WTC11 (cell line): Measurements from ENCODE around the gene CERS3. TPM values are rescaled to one million over a fixed set of nuclear protein-coding genes. Genes with fewer than 3 reads are reported as not detected.

Experiments used
- ATAC-seq: fragments of 200-7000 bp; cut with Tn5 transposase; 2 replicates; pipeline ENCODE4 v1.10.0; 2021; ENCODE audit warnings: mild to moderate bottlenecking, moderate library complexity
- CTCF ChIA-PET: fragments of 300-600 bp; sonication (Branson Sonifier 250); formaldehyde crosslinking; loops from one replicate; lab custom pipeline; 2021; ENCODE audit warnings: antibody characterized with exemption; lab: Charles Lee
- POLR2A ChIA-PET: fragments of 350-600 bp; sonication (Branson Sonifier 250); formaldehyde crosslinking; loops from one replicate; lab custom pipeline; 2021; ENCODE audit warnings: antibody characterized with exemption; lab: Charles Lee
- DNase-seq: peaks from one replicate; pipeline ENCODE4 v3.0.0; 2021; ENCODE audit warnings: low spot score
- H3K27ac Mint-ChIP-seq: 2 replicates; pipeline ENCODE4 v1.8.0; 2021; ENCODE audit warnings: mixed read lengths
- H3K27me3 Mint-ChIP-seq: 2 replicates; pipeline ENCODE4 v1.8.0; 2021; ENCODE audit warnings: low read depth, mild to moderate bottlenecking, moderate library complexity, mixed read lengths
- H3K36me3 Mint-ChIP-seq: 2 replicates; pipeline ENCODE4 v1.8.0; 2021; ENCODE audit warnings: mixed read lengths
- H3K4me1 Mint-ChIP-seq: 2 replicates; pipeline ENCODE4 v1.8.0; 2022; ENCODE audit warnings: mixed read lengths
- H3K4me3 Mint-ChIP-seq: 2 replicates; pipeline ENCODE4 v1.8.0; 2021; ENCODE audit warnings: mild to moderate bottlenecking, moderate library complexity, mixed read lengths
- H3K9me3 Mint-ChIP-seq: 2 replicates; pipeline ENCODE4 v1.8.0; 2021; ENCODE audit warnings: mixed read lengths
- ATF1 ChIP-seq: sonication (generic); formaldehyde crosslinking; IDR thresholded peaks from 2 replicates; pipeline ENCODE4 v1.8.1; 2023; ENCODE audit warnings: mild to moderate bottlenecking, moderate library complexity, missing genetic modification reagents
- ELF4 ChIP-seq: sonication (generic); formaldehyde crosslinking; IDR thresholded peaks from 2 replicates; pipeline ENCODE4 v1.8.1; 2022; ENCODE audit warnings: low read depth, mild to moderate bottlenecking, moderate library complexity, missing genetic modification reagents
- ESRRA ChIP-seq: sonication (generic); formaldehyde crosslinking; IDR thresholded peaks from 2 replicates; pipeline ENCODE4 v1.8.1; 2022; ENCODE audit warnings: mild to moderate bottlenecking, missing genetic modification reagents, borderline replicate concordance
- ETV6 ChIP-seq: sonication (generic); formaldehyde crosslinking; IDR thresholded peaks from 2 replicates; pipeline ENCODE4 v1.8.1; 2022; ENCODE audit warnings: mild to moderate bottlenecking, missing genetic modification reagents
- HMGA2 ChIP-seq: fragments of 250-450 bp; sonication (Bioruptor Pico); IDR thresholded peaks from 2 replicates; pipeline ENCODE4 v1.4.0; 2021; ENCODE audit warnings: mild to moderate bottlenecking, moderate library complexity
- NFE2L1 ChIP-seq: sonication (generic); formaldehyde crosslinking; IDR thresholded peaks from 2 replicates; pipeline ENCODE4 v1.8.1; 2023; ENCODE audit warnings: missing genetic modification reagents
- NR3C1 ChIP-seq: sonication (generic); formaldehyde crosslinking; conservative IDR thresholded peaks from 2 replicates; pipeline ENCODE4 v1.8.1; 2023; ENCODE audit warnings: low read depth, mild to moderate bottlenecking, missing genetic modification reagents
- TP53 ChIP-seq: sonication (generic); formaldehyde crosslinking; IDR thresholded peaks from 2 replicates; pipeline ENCODE4 v1.8.1; 2023; ENCODE audit warnings: mild to moderate bottlenecking, missing genetic modification reagents
- ZNF121 ChIP-seq: sonication (generic); formaldehyde crosslinking; IDR thresholded peaks from 2 replicates; pipeline ENCODE4 v1.8.0; 2023; ENCODE audit warnings: missing genetic modification reagents
- ZNF416 ChIP-seq: fragments of 250-450 bp; sonication (Bioruptor Pico); IDR thresholded peaks from 2 replicates; pipeline ENCODE4 v1.9.0; 2021; ENCODE audit warnings: mild to moderate bottlenecking, inconsistent platforms
- ZNF671 ChIP-seq: fragments of 250-450 bp; sonication (Bioruptor Pico); IDR thresholded peaks from 2 replicates; pipeline ENCODE4 v1.8.0; 2021; ENCODE audit warnings: mild to moderate bottlenecking
- total RNA-seq: library from RNA; stranded (reverse); gene quantifications from 3 replicates; pipeline ENCODE4 v1.2.3, GENCODE V29; 2021
- TF ChIP-seq, protein P1 (sequence below): sonication (generic); formaldehyde crosslinking; IDR thresholded peaks from 2 replicates; pipeline ENCODE4 v1.8.1; 2023; ENCODE audit warnings: mild to moderate bottlenecking, missing genetic modification reagents, moderate library complexity
- TF ChIP-seq, protein P2 (sequence below): sonication (generic); formaldehyde crosslinking; IDR thresholded peaks from 2 replicates; pipeline ENCODE4 v1.8.0; 2023; ENCODE audit warnings: mild to moderate bottlenecking, missing genetic modification reagents
- TF ChIP-seq, protein P3 (sequence below): fragments of 250-450 bp; sonication (Bioruptor Pico); IDR thresholded peaks from 2 replicates; pipeline ENCODE4 v1.9.0; 2021; ENCODE audit warnings: mild to moderate bottlenecking, borderline replicate concordance
- TF ChIP-seq, protein P4 (sequence below): sonication (generic); formaldehyde crosslinking; IDR thresholded peaks from 2 replicates; pipeline ENCODE4 v1.8.0; 2023; ENCODE audit warnings: missing genetic modification reagents
- TF ChIP-seq, protein P5 (sequence below): sonication (generic); formaldehyde crosslinking; IDR thresholded peaks from 2 replicates; pipeline ENCODE4 v1.8.1; 2023; ENCODE audit warnings: mild to moderate bottlenecking, missing genetic modification reagents
- TF ChIP-seq, protein P6 (sequence below): sonication (generic); formaldehyde crosslinking; IDR thresholded peaks from 2 replicates; pipeline ENCODE4 v1.8.1; 2022; ENCODE audit warnings: mild to moderate bottlenecking, moderate library complexity, missing genetic modification reagents
- TF ChIP-seq, protein P7 (sequence below): fragments of 250-450 bp; sonication (Bioruptor Pico); IDR thresholded peaks from 2 replicates; pipeline ENCODE4 v1.9.0; 2021; ENCODE audit warnings: mild to moderate bottlenecking
- TF ChIP-seq, protein P8 (sequence below): sonication (generic); formaldehyde crosslinking; IDR thresholded peaks from 2 replicates; pipeline ENCODE4 v1.8.1; 2023; ENCODE audit warnings: mild to moderate bottlenecking, missing genetic modification reagents, moderate library complexity
- TF ChIP-seq, protein P9 (sequence below): fragments of 250-450 bp; sonication (Bioruptor Pico); conservative IDR thresholded peaks from 2 replicates; pipeline ENCODE4 v1.9.0; 2021; ENCODE audit warnings: mild to moderate bottlenecking

Gene CERS3
- total RNA-seq, 1 experiment from 2014 or later: 0.74 TPM

DNA sequence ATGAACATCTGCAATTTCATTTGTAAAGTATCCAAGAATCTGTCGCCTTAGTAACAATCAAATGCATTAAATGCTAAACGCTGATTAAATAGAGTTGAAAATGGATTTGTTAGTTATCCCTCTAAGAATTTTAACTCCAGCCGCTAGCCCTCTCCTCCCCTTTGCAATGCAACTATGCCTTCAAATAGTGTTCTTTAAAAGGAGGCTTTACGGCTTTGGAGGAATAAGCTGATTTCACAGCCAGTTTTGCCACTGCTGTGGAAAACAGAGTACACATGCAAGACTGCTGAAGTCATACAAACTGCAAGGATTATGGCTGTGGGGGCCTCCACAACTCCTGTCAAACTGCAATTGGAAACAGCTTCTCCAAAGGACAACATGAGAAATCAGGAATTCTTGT is 89.2 kb downstream of the CERS3 start:
- peaks cover 31% of the 10 kb centered on the region for H3K36me3 Mint-ChIP-seq
- no peak overlapping the region for H3K4me3 Mint-ChIP-seq
- ATAC-seq (no peak), DNase-seq (no peak)
- peaks cover 8% of the 10 kb centered on the region for H3K27me3 Mint-ChIP-seq
- peaks cover 59% of the 10 kb centered on the region for H3K9me3 Mint-ChIP-seq
- ChIA-PET CTCF (no interaction called here), POLR2A (no interaction called here)
- no peak for TF ChIP-seq HMGA2 (CRISPR knock-in tag)
- TF ChIP-seq, protein P1, sequence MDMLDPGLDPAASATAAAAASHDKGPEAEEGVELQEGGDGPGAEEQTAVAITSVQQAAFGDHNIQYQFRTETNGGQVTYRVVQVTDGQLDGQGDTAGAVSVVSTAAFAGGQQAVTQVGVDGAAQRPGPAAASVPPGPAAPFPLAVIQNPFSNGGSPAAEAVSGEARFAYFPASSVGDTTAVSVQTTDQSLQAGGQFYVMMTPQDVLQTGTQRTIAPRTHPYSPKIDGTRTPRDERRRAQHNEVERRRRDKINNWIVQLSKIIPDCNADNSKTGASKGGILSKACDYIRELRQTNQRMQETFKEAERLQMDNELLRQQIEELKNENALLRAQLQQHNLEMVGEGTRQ (CRISPR knock-in tag): no peak
- TF ChIP-seq, protein P2, sequence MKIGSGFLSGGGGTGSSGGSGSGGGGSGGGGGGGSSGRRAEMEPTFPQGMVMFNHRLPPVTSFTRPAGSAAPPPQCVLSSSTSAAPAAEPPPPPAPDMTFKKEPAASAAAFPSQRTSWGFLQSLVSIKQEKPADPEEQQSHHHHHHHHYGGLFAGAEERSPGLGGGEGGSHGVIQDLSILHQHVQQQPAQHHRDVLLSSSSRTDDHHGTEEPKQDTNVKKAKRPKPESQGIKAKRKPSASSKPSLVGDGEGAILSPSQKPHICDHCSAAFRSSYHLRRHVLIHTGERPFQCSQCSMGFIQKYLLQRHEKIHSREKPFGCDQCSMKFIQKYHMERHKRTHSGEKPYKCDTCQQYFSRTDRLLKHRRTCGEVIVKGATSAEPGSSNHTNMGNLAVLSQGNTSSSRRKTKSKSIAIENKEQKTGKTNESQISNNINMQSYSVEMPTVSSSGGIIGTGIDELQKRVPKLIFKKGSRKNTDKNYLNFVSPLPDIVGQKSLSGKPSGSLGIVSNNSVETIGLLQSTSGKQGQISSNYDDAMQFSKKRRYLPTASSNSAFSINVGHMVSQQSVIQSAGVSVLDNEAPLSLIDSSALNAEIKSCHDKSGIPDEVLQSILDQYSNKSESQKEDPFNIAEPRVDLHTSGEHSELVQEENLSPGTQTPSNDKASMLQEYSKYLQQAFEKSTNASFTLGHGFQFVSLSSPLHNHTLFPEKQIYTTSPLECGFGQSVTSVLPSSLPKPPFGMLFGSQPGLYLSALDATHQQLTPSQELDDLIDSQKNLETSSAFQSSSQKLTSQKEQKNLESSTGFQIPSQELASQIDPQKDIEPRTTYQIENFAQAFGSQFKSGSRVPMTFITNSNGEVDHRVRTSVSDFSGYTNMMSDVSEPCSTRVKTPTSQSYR (CRISPR knock-in tag): no peak
- TF ChIP-seq, protein P3, sequence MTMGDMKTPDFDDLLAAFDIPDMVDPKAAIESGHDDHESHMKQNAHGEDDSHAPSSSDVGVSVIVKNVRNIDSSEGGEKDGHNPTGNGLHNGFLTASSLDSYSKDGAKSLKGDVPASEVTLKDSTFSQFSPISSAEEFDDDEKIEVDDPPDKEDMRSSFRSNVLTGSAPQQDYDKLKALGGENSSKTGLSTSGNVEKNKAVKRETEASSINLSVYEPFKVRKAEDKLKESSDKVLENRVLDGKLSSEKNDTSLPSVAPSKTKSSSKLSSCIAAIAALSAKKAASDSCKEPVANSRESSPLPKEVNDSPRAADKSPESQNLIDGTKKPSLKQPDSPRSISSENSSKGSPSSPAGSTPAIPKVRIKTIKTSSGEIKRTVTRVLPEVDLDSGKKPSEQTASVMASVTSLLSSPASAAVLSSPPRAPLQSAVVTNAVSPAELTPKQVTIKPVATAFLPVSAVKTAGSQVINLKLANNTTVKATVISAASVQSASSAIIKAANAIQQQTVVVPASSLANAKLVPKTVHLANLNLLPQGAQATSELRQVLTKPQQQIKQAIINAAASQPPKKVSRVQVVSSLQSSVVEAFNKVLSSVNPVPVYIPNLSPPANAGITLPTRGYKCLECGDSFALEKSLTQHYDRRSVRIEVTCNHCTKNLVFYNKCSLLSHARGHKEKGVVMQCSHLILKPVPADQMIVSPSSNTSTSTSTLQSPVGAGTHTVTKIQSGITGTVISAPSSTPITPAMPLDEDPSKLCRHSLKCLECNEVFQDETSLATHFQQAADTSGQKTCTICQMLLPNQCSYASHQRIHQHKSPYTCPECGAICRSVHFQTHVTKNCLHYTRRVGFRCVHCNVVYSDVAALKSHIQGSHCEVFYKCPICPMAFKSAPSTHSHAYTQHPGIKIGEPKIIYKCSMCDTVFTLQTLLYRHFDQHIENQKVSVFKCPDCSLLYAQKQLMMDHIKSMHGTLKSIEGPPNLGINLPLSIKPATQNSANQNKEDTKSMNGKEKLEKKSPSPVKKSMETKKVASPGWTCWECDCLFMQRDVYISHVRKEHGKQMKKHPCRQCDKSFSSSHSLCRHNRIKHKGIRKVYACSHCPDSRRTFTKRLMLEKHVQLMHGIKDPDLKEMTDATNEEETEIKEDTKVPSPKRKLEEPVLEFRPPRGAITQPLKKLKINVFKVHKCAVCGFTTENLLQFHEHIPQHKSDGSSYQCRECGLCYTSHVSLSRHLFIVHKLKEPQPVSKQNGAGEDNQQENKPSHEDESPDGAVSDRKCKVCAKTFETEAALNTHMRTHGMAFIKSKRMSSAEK: no peak
- TF ChIP-seq ESRRA: no peak
- no peak for TF ChIP-seq NFE2L1 (CRISPR knock-in tag)
- no peak for TF ChIP-seq ZNF121 (CRISPR knock-in tag)
- TF ChIP-seq ZNF416 (CRISPR knock-in tag): no peak
- no peak for TF ChIP-seq TP53 (CRISPR knock-in tag)
- no peak for TF ChIP-seq ZNF671 (CRISPR knock-in tag)
- TF ChIP-seq, protein P4, sequence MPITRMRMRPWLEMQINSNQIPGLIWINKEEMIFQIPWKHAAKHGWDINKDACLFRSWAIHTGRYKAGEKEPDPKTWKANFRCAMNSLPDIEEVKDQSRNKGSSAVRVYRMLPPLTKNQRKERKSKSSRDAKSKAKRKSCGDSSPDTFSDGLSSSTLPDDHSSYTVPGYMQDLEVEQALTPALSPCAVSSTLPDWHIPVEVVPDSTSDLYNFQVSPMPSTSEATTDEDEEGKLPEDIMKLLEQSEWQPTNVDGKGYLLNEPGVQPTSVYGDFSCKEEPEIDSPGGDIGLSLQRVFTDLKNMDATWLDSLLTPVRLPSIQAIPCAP: no peak
- TF ChIP-seq, protein P5, sequence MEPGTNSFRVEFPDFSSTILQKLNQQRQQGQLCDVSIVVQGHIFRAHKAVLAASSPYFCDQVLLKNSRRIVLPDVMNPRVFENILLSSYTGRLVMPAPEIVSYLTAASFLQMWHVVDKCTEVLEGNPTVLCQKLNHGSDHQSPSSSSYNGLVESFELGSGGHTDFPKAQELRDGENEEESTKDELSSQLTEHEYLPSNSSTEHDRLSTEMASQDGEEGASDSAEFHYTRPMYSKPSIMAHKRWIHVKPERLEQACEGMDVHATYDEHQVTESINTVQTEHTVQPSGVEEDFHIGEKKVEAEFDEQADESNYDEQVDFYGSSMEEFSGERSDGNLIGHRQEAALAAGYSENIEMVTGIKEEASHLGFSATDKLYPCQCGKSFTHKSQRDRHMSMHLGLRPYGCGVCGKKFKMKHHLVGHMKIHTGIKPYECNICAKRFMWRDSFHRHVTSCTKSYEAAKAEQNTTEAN (CRISPR knock-in tag): no peak
- TF ChIP-seq, protein P6, sequence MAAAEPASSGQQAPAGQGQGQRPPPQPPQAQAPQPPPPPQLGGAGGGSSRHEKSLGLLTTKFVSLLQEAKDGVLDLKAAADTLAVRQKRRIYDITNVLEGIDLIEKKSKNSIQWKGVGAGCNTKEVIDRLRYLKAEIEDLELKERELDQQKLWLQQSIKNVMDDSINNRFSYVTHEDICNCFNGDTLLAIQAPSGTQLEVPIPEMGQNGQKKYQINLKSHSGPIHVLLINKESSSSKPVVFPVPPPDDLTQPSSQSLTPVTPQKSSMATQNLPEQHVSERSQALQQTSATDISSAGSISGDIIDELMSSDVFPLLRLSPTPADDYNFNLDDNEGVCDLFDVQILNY (CRISPR knock-in tag): no peak
- TF ChIP-seq ATF1: no peak
- TF ChIP-seq, protein P7, sequence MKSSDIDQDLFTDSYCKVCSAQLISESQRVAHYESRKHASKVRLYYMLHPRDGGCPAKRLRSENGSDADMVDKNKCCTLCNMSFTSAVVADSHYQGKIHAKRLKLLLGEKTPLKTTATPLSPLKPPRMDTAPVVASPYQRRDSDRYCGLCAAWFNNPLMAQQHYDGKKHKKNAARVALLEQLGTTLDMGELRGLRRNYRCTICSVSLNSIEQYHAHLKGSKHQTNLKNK (CRISPR knock-in tag): no peak
- no peak for TF ChIP-seq ETV6 (CRISPR knock-in tag)
- TF ChIP-seq, protein P8, sequence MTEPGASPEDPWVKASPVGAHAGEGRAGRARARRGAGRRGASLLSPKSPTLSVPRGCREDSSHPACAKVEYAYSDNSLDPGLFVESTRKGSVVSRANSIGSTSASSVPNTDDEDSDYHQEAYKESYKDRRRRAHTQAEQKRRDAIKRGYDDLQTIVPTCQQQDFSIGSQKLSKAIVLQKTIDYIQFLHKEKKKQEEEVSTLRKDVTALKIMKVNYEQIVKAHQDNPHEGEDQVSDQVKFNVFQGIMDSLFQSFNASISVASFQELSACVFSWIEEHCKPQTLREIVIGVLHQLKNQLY: no peak
- TF ChIP-seq ELF4 (CRISPR knock-in tag): no peak
- no peak for TF ChIP-seq NR3C1 (CRISPR knock-in tag)
- TF ChIP-seq, protein P9, sequence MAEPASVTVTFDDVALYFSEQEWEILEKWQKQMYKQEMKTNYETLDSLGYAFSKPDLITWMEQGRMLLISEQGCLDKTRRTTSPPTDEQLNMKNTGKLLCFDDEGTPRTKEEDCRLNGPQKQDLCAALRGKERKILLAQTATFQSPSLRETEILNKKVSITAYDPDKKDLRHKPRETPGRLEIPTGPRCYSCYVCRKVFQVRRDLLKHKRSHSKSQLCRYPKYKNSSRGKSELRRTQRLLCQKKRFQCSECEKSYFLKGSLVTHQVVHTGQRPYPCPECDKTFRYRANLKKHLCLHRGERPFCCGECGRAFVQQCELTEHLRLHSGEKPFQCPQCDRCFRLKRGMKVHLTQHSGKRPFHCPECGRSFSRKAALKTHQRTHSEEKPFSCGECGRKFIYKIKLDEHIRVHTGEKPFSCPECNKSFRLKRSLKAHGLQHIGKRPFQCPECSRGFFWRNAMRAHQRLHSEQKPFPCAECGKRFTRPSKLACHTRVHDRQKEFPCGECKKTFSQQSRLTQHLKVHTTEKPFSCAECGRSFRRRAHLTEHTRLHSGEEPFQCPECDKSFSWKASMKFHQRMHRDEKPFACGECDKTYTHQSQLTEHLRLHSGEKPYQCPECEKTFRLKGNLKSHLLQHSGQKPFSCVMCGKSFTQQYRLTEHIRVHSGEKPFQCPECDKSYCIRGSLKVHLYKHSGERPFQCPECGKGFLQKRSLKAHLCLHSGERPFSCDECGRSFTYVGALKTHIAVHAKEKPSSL (CRISPR knock-in tag): no peak
- no peak overlapping the region for H3K27ac Mint-ChIP-seq
- peaks cover 6% of the 10 kb centered on the region for H3K4me1 Mint-ChIP-seq
